GM12878 (cell line): Measurements from ENCODE around the gene ENO2.

Experiments
- GABPA ChIP-seq: IDR thresholded peaks from 2 replicates; pipeline ENCODE4 v1.6.1; 2014; ENCODE audit warnings: antibody characterized with exemption, low read depth, mild to moderate bottlenecking, inconsistent platforms
- MXI1 ChIP-seq: fragments of 150-350 bp; IDR thresholded peaks from 2 replicates; pipeline ENCODE4 v1.6.1; 2011; ENCODE audit warnings: low read depth, mild to moderate bottlenecking, inconsistent platforms, low read length, improper control_type of control experiment
- RBBP5 ChIP-seq: fragments of 200-600 bp; sonication (generic); conservative IDR thresholded peaks from 2 replicates; pipeline ENCODE4 v1.6.1; 2016

DNA sequence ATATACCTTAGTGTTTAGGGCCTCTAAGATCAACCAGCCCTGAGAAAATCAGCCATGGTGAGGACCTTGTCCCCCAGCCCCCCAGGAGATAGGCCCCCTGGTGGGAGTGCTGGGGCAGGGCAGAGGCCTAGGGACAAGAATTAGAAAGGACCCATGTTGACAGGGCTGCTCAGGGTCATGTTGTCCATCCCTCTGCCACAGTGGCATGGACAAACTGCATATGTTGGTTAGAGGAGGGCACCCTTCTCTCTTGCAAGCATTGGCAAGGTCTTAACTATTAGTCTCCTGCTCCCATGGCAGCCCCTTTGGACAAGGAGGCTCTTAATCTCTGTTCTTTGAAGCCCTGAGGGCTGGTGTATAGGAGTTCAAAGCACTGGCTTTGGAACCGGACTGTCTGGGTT is 36.0 kb downstream of the ENO2 start:
- TF ChIP-seq MXI1, result no peak
- no peak for TF ChIP-seq GABPA
- TF ChIP-seq RBBP5, result no peak
